NCI-H2196 (cell line): ENCODE data around the gene DMBX1.

ENCODE experiments used
- DNase-seq: peaks from one replicate; lab custom pipeline; 2025; ENCODE audit not compliant: unreplicated experiment; lab: John Stamatoyannopoulos, UW

DMBX1 gene

GRCh38 chr1:46481961-46482360, 7.7 kb upstream of the DMBX1 start:
- no peak for DNase-seq

GRCh38 chr1:46483589-46483988, 6.0 kb upstream of the DMBX1 start:
- no peak for DNase-seq

DNA sequence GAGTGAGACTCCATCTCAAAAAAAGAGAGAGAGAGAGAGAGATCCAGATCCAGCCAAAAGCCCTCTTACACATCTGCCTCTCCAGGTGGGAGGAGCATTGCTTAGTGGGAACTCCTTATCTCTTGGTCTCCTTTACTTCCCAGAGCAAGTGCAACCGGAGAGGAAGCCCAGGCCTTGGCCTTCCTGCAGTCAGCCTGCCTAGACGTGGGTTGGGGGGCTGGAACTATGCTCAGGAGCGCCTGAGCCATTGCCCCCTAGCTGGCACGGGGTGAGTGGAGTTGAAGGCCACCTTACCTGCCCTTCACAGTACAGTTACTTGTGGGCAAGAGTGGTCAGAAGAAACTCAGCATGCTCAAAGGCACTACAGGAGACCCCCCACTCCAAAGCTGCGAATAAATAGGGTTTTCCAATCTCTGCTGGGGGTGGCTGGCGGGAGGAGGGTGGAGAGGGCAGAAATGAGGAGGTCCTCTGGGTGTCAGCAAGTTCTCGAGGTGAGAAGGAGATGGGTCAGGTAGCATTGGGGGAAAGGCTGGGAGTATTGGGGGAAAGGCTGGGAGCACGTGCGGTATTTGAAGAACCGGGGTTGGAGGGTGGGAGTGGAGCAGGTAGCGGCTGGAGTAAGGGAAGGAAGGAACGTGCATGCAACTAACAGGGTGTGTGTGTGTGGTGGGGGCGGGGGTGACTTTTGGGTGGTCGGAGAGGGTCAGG, 4.7 kb upstream of the DMBX1 start:
- DNase-seq = no peak

DNA sequence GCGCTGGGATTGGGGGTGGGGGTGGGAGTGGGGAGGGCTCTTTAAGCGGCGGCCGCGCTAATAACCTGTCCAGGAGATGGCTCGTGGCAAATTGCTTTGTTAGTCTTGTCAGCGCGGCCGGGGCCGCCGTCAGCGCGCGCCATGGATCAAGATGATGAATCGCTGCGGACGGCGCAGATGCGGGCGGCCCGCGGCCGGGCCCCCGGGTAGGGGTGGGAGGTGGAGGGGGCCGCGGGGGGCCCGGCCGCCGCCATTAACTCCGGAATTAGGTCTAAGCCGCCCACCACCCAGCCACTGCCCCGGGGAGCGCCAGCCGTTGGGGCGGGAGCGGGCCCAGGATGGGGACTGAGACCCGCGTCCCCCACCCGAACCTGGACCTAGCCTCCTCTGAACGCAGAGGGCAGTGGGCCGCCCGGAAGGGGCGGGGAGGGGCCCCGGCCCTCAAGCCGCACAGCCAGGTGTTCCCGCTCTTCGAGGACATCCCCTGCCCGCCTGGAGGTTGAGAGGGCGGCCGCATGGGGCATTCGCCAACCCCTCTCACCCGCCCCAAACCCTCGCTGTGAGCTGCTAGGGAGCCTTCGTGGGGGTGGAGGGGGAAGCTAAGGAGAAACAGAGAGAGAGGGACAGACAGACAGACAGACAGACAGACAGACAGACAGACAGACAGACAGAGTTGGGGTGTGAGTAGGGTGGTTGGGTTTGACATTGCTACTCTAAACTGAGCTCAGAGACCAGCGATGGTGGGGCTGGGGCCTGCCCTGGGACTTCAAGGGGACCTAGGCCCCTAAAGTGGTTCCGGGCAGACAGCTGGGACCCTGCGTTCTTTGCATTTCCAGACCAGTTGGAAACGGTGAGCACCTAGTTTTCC, 3.8 kb upstream of the DMBX1 start:
- DNase-seq = no peak

DNA sequence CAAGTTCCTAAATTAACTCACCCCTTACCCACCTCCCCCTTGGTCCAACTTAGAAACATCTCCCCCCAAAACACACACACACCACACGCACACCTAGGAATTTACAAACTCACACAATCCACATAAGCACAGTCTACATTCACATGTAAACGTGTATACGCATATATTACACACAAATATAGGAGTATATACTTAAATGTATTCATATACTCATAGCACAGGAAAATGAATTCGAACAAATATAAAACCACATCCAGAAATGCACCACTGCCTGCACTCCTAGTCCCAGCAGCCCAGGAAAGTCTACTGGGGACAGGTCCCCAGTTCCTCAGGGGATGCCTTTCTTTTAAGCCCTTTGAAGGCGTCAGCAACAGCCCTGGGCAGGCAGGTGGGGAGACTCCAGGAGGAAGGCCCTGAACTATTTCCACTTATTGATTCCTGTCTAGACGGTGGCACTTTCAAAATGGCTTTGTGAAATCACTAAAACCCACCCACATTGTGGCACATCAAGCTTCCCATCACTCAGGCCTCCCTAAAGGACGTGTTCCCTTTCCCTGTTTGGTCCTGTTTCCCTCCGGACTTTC, 3.1 kb upstream of the DMBX1 start:
- no peak for DNase-seq

- no peak for DNase-seq
Observed at GRCh38 chr1:46487818-46488218, 1.8 kb upstream of the DMBX1 start.

- no peak for DNase-seq
Observed at GRCh38 chr1:46488343-46489168, 1.1 kb upstream of the DMBX1 start.

DNA sequence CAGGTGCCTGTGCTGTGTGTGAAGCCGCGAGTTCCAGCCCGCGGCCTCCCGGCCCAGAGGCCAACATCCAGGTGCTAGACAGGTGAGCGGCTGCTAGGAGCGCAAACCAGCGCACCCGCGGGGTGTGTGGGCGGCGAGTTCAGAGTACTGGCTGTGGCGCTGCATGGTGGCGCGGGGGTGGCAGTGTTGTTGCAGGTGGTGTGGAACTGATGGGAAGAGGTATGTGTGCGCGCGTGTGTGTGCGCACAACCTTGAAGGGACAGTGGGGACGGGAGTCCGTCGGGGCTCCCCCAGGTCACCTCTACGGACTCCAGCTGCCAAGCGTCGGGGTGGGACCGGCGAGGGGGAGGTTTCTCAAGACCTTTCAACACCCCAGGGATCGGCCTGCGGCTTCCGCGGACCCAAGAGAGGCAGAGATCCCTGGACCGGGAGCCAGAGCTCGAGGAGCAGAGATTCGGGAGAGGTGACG, 433 bp upstream of the DMBX1 start:
- peak; percentile 24 for DNase-seq

DNA sequence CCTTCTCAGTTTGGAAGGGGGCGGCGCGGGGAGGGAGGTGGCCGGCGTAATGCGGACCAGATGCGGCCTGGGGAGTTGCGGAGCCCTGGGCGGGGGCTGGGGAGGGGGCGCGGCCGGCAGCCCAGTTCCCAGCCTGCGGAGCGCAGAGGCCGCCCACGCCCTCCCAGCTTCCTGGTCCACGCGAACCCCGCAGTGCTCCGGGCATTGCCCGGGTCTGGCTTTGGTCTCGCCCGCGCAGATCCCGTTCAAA, 695 bp downstream of the DMBX1 start:
- DNase-seq = no peak

DNA sequence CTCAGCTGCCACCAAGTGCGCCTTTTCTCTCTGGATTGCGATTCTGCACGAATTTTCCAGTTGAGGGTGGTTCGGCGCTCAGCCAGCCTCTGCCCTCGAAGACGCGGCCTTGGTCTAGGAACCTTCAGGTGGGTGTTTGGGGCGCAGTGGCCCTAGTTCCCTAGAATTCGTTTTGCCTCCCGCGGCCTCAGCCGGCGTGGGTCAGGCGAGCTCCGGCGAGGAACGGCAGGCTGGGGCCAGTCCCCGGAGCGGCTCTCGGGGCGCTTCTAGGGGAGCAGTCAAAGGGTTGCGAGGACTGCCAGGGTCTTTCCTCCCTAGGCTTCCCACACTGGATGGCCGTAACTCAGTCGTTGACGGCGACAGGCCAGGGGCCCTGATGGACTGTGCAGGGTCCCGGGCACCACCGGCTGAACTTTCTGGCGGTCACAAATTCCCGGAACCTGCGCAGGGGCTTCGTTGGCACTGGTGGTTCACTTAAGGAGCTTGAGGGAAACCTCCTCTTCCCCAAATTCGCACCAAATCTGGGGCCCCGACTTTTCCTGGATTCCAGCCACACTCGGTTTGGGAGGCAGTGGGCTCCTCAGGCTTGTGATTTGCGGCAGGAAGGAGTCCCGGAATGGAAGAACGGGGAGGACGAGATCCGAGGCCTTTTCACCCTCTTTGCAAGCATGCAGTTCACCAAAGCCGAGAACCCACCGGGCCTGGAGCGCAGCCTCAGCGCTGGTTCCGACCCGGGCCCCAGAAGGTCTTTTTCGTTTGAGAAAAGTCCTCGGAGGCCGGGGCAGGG, 1.2 kb downstream of the DMBX1 start:
- DNase-seq = no peak

GRCh38 chr1:46491443-46492268, 2.0 kb downstream of the DMBX1 start:
- DNase-seq = no peak

GRCh38 chr1:46492269-46492853, 2.7 kb downstream of the DMBX1 start:
- no peak for DNase-seq

DNA sequence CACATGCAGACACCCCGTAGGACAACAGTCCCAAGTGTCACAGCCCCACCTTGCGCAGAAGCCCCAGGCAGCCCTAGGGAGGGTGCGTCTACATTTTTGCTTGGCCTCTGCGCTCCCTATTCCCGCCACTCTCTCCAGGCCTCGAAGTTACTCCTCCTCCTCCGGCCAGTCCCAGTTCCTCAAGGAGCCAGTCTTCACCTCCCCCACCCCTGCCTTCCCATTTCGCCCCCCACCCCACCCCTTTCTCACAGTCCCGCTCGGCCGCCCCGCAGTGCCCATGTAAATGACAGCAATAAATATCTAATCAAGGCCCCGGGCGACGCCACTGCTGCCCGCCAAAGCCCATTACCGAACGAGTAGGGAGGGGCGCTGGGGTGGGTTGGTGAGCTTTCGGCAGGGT, 3.2 kb downstream of the DMBX1 start:
- DNase-seq = no peak

GRCh38 chr1:46493316-46494032, 3.8 kb downstream of the DMBX1 start:
- no peak for DNase-seq

- DNase-seq = no peak
Observed at GRCh38 chr1:46494910-46495309, 5.3 kb downstream of the DMBX1 start.

GRCh38 chr1:46495778-46496177, 6.1 kb downstream of the DMBX1 start:
- DNase-seq = no peak

GRCh38 chr1:46496505-46496904, 6.9 kb downstream of the DMBX1 start:
- no peak for DNase-seq

- DNase-seq = no peak
Observed at GRCh38 chr1:46497020-46497419, 7.4 kb downstream of the DMBX1 start.

- DNase-seq = no peak
Observed at GRCh38 chr1:46497665-46498064, 8.0 kb downstream of the DMBX1 start.
